ENCODE results near the gene DLGAP4.
"Not testable (repeated sequence)": the region's sequence is repeated elsewhere in the genome, so short reads cannot be mapped to it uniquely, and the experiment has no call there.

Gene DLGAP4

GRCh38 chr20:36472637-36473090 lies 166.5 kb downstream of the DLGAP4 start:
- no peak for DNase-seq (ENCODE audit: low read depth, low spot score)

DNA sequence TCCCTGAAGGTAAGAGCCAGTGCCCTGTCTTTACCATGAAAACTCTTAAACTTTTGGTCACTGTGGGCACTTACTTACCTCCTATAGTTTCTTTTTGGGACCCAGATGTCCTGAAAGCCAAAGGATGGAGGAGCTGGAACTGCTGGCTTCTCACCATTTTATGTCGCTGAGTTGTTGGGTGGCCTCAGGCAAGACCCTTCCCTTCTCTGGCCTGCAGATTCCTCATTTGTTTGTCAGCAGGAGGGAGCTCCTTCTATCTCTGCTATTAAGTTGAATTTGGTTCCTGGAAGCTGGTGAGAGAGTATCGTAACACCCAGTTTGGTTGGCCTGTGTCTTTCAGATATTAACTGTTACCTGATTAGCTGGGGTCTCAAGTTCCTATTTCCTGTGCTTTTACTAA lies 167.0 kb downstream of the DLGAP4 start:
- DNase-seq (ENCODE audit: low read depth, low spot score): no peak

DNA sequence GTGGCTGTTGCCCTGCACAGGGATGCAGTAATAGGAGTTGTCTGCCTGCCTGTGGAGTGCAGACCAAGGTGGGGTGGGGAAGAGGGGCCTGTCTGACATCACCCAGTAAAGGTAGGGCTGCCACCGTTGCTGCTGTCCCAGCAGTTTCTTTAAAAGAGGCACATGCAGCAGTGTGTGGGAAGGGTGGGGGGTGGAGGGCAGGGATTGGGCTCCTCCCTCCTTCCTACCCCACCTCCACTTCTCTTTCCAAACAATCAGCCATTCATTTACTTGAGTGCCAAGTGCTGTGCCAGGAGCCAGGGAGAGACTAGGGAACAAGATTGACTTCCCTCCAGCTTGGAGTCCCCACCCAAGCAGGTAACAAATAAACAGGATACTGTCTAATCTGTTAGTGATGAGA lies 168.4 kb downstream of the DLGAP4 start:
- no peak for DNase-seq (ENCODE audit: low read depth, low spot score)

- DNase-seq (ENCODE audit: low read depth, low spot score): not testable (repeated sequence)
Measured at GRCh38 chr20:36475054-36475453, 168.9 kb downstream of the DLGAP4 start.

DNA sequence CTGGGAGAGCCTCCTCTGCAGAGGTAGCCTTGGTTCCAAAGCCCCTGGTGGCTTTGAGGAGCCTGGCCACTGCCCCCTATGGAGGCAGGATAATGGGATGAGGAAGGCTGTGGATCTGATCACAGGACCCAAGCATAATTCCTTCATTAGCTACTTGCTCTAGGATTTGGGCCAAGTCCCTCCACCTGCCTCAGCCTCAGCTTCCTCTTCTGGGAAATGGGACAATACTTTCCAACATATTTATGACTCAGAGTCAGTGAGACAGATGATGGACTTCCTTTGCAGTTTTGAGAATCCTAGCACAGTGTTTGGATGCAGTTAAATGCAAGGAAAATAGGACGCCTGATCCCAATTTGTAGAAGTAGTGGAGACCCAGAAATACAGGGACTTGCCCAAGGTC lies 171.3 kb downstream of the DLGAP4 start:
- no peak for DNase-seq (ENCODE audit: low read depth, low spot score)

- DNase-seq (ENCODE audit: low read depth, low spot score): no peak
Measured at GRCh38 chr20:36478137-36478905, 172.2 kb downstream of the DLGAP4 start.

DNA sequence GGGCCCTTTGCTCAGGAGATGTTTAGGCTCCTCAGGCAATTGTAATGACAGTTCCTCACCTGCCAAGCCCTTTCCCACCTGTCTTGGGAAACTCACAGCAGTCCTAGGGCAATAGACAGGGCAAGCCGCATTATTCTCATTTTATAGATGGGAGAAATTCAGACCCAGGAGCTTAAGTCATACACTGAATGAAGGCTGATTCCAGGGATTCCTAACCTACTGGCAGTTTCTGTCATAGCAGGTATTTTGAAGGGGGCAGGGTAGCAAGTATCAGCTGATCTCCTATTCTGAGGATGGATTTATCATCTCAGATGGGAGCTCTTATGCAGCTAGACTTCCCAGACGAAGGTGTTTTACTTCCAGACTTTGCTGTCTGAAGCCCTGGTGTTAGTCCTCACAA lies 173.8 kb downstream of the DLGAP4 start:
- DNase-seq (ENCODE audit: low read depth, low spot score): no peak

GRCh38 chr20:36480456-36481048 lies 174.4 kb downstream of the DLGAP4 start:
- no peak for DNase-seq (ENCODE audit: low read depth, low spot score)

GRCh38 chr20:36481380-36482043 lies 175.4 kb downstream of the DLGAP4 start:
- DNase-seq (ENCODE audit: low read depth, low spot score): no peak

DNA sequence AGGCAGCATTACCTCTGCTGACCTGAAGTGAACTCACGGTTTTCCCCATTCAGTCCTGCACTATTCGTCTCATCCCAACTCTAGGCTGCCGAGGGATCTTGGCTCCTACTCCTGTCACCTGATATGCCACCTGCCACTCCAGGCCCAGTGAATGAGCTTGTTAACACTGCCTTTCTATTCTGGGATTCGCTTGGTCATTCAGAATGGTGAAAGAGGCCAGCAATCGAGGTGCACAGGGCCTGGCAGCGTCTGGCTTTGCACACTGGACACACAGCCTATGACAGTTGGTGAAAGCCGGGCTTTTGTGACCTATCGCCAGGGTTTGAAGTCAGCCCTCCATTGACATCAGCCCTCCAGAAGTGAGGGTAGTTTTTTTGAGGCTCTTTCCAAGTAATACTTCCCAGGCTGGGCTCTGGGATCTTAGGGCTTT lies 175.9 kb downstream of the DLGAP4 start:
- no peak for DNase-seq (ENCODE audit: low read depth, low spot score)

- DNase-seq (ENCODE audit: low read depth, low spot score): no peak
Measured at GRCh38 chr20:36483209-36483918, 177.2 kb downstream of the DLGAP4 start.

GRCh38 chr20:36483919-36484808 lies 178.0 kb downstream of the DLGAP4 start:
- no peak for DNase-seq (ENCODE audit: low read depth, low spot score)

GRCh38 chr20:36485286-36485685 lies 179.1 kb downstream of the DLGAP4 start:
- no peak for DNase-seq (ENCODE audit: low read depth, low spot score)

- no peak for DNase-seq (ENCODE audit: low read depth, low spot score)
Measured at GRCh38 chr20:36487069-36487468, 180.9 kb downstream of the DLGAP4 start.

DNA sequence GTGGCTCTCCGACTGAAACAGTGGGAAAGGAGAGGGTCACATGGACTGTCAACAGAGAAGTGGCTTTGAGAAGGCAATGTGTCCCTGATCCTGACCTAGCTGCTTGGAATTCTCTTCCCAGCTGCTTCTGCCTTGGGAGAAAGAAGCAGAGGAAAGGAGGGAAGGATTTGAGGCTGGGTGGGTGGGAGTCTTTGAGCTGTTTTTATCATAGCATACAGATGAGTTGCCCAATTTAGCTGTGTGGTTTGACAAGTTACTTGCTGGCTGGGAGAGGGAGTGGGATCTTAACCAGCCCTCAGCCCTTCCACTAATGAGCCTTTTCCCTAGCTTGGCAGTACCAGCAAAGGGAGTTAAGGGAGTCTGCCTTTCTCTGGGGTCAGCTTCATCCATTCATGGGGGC lies 184.1 kb downstream of the DLGAP4 start:
- DNase-seq (ENCODE audit: low read depth, low spot score): no peak

GRCh38 chr20:36491901-36492617 lies 185.9 kb downstream of the DLGAP4 start:
- DNase-seq (ENCODE audit: low read depth, low spot score): no peak

GRCh38 chr20:36493051-36493800 lies 187.1 kb downstream of the DLGAP4 start:
- DNase-seq (ENCODE audit: low read depth, low spot score): no peak

DNA sequence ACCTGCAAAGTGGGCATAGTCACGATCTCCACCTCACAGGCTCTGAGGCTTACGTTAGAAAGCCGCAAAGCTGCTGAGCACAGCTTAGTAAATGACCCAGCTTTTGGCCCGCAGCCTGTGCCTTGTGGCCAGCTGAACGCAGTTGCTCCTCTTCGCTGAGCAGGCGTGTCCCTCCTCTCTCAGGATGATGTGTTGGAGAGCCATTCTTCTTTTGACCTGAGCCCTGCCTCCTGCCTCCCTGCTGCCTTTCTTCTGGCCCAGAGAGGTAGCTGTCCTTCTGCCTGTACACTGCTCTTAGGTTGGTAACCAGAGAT lies 187.6 kb downstream of the DLGAP4 start:
- no peak for DNase-seq (ENCODE audit: low read depth, low spot score)

- no peak for DNase-seq (ENCODE audit: low read depth, low spot score)
Measured at GRCh38 chr20:36496707-36497669, 190.8 kb downstream of the DLGAP4 start.

All from activated naive CD8-positive, alpha-beta T cell treated with anti-CD3 and anti-CD28 coated beads, Interleukin-2, amount 50 U/mL, for 16 hours (primary cell).